ENCODE data around the gene CNPPD1.

CNPPD1 gene

DNA sequence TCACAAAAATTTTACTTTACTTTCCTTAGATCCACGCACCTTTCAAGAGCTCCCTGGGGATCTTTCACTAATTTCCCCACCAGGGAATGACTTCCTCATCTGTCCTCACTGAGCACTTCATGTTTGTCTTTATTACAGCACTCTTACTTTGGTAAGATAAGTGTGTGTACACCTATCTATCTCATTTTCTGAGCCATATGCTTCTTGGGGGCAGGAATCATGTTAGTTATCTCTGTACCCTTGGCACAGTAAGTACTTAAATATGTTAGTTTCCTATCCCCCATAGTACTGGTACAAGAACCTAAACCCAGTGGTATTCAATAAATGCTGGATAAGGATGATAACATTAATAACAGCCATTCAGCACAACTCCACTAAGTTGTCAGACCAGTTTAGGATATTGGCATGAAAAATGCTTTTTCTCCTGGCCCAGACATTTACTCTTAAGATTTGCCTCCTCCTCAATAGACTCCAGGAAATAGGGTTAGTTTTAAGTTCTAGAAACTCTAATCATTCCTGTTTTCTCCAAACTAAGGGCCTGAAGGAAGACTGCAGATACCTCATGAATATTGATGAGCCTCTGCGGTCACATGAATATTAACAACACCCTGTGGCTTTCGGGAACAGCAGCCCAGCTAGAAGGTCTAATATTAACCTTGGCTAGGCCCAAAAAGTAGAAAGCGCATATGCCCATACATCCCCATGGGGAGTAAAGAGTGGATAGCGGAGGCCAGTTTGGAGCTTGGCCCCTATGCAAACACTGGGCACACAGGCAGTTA, 54.3 kb downstream of the CNPPD1 start:
- no peak for DNase-seq (ENCODE audit: low read depth)

Measured in GM04504 (cell line).